HG03045 (cell line): ENCODE data around the gene ATP5F1A.

ENCODE experiments used
- ATAC-seq: cut with Tn5 transposase; IDR thresholded peaks from one replicate; pipeline ENCODE4 v1.9.1; 2021; ENCODE audit warnings: mild to moderate bottlenecking, moderate library complexity; ENCODE audit not compliant: unreplicated experiment

ATP5F1A gene

GRCh38 chr18:46073474-46074331, 24.4 kb downstream of the ATP5F1A start:
- no peak for ATAC-seq

GRCh38 chr18:46072959-46073358, 25.1 kb downstream of the ATP5F1A start:
- no peak for ATAC-seq

- no peak for ATAC-seq
These were observed 25.7 kb downstream of the ATP5F1A start for GRCh38 chr18:46072376-46072867.

GRCh38 chr18:46071653-46072375, 26.3 kb downstream of the ATP5F1A start, which contains the start of gene PSTPIP2:
Gene PSTPIP2 (minus strand): TSS chr18:46072260. CDS start chr18:46072188, 72 bp downstream.
- peak; percentile 57 for ATAC-seq

GRCh38 chr18:46070815-46071652, 27.1 kb downstream of the ATP5F1A start:
- ATAC-seq = no peak

- no peak for ATAC-seq
These were observed 27.9 kb downstream of the ATP5F1A start for GRCh38 chr18:46070232-46070631.

GRCh38 chr18:46069524-46069923, 28.6 kb downstream of the ATP5F1A start:
- ATAC-seq = no peak

- no peak for ATAC-seq
These were observed 29.3 kb downstream of the ATP5F1A start for GRCh38 chr18:46068763-46069162.

GRCh38 chr18:46067438-46068007, 30.6 kb downstream of the ATP5F1A start:
- ATAC-seq = no peak

- ATAC-seq = no peak
These were observed 35.3 kb downstream of the ATP5F1A start for GRCh38 chr18:46062781-46063180.

GRCh38 chr18:46061796-46062195, 36.3 kb downstream of the ATP5F1A start:
- no peak for ATAC-seq

- no peak for ATAC-seq
These were observed 36.7 kb downstream of the ATP5F1A start for GRCh38 chr18:46061387-46061786.

GRCh38 chr18:46060359-46060841, 37.7 kb downstream of the ATP5F1A start:
- ATAC-seq = no peak

- ATAC-seq = no peak
These were observed 42.3 kb downstream of the ATP5F1A start for GRCh38 chr18:46055838-46056230.

GRCh38 chr18:46054956-46055837, 42.9 kb downstream of the ATP5F1A start:
- ATAC-seq = no peak

- ATAC-seq = no peak
These were observed 44.6 kb downstream of the ATP5F1A start for GRCh38 chr18:46053368-46054095.

- ATAC-seq = no peak
These were observed 46.2 kb downstream of the ATP5F1A start for GRCh38 chr18:46051731-46052461.

GRCh38 chr18:46050268-46050667, 47.8 kb downstream of the ATP5F1A start:
- no peak for ATAC-seq
